DMS79 treated with DMSO at 0.1 percent for 48 hours (cell line): ENCODE results near the gene CERK.

Source experiments
- DNase-seq: peaks from one replicate; lab custom pipeline; 2025; lab: John Stamatoyannopoulos, UW

Gene CERK

GRCh38 chr22:46699091-46699490 lies 39.0 kb downstream of the CERK start:
- no peak for DNase-seq

- no peak for DNase-seq
These were observed 40.1 kb downstream of the CERK start for GRCh38 chr22:46697811-46698515.

GRCh38 chr22:46696614-46697013 lies 41.4 kb downstream of the CERK start:
- no peak for DNase-seq

- peak; percentile 64 for DNase-seq
These were observed 41.9 kb downstream of the CERK start for GRCh38 chr22:46696229-46696518.

- no peak for DNase-seq
These were observed 42.5 kb downstream of the CERK start for GRCh38 chr22:46695346-46696228.

GRCh38 chr22:46694416-46695170 lies 43.5 kb downstream of the CERK start:
- no peak for DNase-seq

GRCh38 chr22:46693634-46694415 lies 44.2 kb downstream of the CERK start:
- DNase-seq: no peak

GRCh38 chr22:46691571-46691970 lies 46.5 kb downstream of the CERK start:
- no peak for DNase-seq

- no peak for DNase-seq
These were observed 47.9 kb downstream of the CERK start for GRCh38 chr22:46690146-46690545.

- peak; percentile 22 for DNase-seq
These were observed 49.1 kb downstream of the CERK start for GRCh38 chr22:46688949-46689348.

GRCh38 chr22:46687460-46687859 lies 50.6 kb downstream of the CERK start:
- DNase-seq: no peak

- no peak for DNase-seq
These were observed 51.0 kb downstream of the CERK start for GRCh38 chr22:46687048-46687444.

- DNase-seq: no peak
These were observed 51.6 kb downstream of the CERK start for GRCh38 chr22:46686221-46687047.

- DNase-seq: peak; percentile 56
These were observed 53.3 kb downstream of the CERK start for GRCh38 chr22:46684706-46685105.

GRCh38 chr22:46682011-46682731 lies 55.9 kb downstream of the CERK start:
- no peak for DNase-seq

- DNase-seq: no peak
These were observed 57.0 kb downstream of the CERK start for GRCh38 chr22:46681010-46681409.

- DNase-seq: no peak
These were observed 58.3 kb downstream of the CERK start for GRCh38 chr22:46679706-46680269.

- DNase-seq: no peak
These were observed 59.0 kb downstream of the CERK start for GRCh38 chr22:46678785-46679700.
